T-helper 9 cell (primary cell): ENCODE results near the gene HEPHL1.
"Not testable (repeated sequence)": the region's sequence is repeated elsewhere in the genome, so short reads cannot be mapped to it uniquely, and the experiment has no call there.

ENCODE experiments used
- DNase-seq: peaks from one replicate; pipeline ENCODE4 v3.0.0-alpha.2; 2020
- total RNA-seq, 2 donors: gene quantifications; one replicate each; lab custom pipeline; 2026; lab: John Stamatoyannopoulos, UW

Gene HEPHL1, protein sequence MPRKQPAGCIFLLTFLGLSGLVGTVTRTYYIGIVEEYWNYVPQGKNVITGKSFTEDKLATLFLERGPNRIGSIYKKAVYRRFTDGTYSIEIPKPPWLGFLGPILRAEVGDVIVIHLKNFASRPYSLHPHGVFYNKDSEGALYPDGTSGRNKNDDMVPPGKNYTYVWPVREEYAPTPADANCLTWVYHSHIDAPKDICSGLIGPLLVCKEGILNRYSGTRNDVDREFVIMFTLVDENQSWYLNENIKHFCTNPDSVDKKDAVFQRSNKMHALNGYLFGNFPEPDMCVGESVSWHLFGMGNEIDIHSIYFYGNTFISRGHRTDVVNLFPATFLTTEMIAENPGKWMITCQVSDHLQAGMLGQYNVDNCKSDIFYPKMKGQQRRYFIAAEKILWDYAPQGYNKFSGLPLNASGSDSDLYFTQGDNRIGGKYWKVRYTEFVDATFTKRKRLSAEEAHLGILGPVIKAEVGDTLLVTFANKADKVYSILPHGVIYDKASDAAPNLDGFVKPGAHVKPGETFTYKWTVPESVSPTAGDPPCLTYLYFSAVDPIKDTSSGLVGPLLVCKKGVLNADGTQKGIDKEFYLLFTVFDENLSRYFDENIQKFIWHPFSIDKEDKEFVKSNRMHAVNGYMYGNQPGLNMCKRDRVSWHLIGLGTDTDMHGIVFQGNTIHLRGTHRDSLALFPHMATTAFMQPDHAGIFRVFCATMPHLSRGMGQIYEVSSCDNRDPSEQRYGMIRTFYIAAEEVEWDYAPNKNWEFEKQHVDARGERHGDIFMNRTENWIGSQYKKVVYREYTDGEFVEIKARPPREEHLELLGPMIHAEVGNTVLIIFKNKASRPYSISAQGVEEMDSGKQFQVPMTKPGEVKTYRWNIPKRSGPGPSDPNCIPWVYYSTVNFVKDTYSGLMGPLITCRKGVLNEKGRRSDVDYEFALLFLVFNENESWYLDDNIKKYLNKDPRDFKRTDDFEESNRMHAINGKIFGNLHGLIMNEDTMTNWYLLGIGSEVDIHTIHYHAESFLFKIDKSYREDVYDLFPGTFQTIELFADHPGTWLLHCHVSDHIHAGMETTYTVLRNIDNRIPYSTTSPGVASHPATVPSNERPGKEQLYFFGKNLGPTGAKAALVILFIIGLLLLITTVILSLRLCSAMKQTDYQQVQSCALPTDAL
- total RNA-seq = 0 reads per million in 2 donors

GRCh38 chr11:94020777-94021481 lies at the start of gene HEPHL1:
Gene HEPHL1, plus strand, starts transcription at chr11:94021354. Its CDS starts 15 bp downstream, at chr11:94021369.
- no peak for DNase-seq

DNA sequence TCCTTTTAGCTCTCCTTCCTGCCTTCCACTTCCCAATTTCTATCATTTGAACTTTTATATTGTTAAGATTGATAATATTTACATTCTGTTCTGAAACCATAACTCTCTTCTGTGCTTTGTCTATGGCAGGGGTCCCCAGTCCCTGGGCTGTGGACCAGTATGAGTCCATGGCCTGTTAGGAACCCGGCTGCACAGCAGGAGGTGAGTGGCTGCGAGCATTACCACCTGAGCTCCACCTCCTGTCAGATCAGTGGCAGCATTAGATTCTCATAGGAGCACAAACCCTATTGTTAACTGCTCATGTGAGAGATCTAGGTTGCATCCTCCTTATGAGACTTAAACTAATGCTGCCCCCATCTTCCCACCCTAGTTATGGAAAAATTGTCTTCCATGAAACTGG lies 48.4 kb upstream of the HEPHL1 start:
- no peak for DNase-seq

DNA sequence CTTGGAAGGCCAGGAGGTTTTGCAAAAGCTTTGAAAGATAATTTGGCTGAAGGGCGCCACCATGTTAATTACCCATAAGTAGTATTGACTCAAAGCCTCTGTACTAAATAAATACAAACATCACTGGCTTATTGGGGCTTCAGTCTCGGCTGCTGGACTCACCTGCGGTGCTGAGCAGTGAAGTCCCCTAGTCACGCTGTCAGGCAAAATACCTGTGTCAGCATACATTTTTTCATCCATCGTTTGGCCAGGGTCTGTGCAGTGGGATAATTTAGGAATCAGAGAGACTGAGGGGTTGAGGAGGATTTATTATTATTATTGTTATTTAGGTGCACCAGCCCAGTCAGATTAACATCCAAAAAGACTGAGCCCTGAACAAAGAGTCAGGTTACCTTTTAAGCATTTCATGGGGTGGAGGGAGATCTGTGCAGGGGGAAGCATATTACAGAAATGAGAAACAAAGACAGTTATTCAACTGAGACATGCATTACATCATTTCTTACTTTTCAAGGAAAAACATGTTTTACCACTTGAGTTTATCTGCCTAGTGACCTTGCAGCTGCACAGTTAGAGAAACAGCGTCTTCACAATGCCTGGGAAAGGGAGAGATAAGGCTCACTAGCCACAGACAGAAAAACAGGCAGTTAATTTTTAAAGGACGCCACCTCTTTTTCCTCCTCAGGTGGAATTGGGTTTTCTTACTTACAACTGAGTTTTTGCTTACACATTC lies 47.7 kb upstream of the HEPHL1 start:
- not testable (repeated sequence) for DNase-seq

GRCh38 chr11:93974759-93975158 lies 46.4 kb upstream of the HEPHL1 start:
- no peak for DNase-seq

DNA sequence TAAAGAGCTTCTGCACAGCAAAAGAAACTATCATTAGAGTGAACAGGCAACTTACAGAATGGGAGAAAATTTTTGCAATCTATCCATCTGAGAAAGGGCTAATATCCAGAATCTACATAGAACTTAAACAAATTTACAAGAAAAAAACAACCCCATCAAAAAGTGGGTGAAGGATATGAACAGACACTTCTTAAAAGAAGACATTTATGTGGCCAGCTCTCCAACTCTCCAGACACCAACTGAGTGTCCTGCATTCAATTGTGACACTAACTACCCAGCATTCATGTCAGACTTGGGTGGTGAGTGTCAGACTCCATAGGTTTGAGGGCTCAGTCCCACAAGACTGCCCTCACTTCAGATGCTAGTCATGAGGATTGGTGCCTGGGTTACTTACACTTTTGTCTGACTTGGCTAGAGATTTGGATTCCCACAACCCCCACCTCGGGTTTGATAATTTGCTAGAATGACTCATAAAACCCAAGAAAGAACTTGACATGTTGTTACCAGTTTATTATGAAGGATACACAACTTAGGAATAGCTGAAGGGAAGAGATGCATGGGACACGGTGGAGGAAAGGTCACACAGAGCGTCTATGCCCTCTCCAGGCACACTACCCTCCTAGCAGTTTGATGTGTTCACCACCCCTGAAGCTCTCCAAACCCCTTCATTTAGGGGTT lies 44.4 kb upstream of the HEPHL1 start:
- not testable (repeated sequence) for DNase-seq

DNA sequence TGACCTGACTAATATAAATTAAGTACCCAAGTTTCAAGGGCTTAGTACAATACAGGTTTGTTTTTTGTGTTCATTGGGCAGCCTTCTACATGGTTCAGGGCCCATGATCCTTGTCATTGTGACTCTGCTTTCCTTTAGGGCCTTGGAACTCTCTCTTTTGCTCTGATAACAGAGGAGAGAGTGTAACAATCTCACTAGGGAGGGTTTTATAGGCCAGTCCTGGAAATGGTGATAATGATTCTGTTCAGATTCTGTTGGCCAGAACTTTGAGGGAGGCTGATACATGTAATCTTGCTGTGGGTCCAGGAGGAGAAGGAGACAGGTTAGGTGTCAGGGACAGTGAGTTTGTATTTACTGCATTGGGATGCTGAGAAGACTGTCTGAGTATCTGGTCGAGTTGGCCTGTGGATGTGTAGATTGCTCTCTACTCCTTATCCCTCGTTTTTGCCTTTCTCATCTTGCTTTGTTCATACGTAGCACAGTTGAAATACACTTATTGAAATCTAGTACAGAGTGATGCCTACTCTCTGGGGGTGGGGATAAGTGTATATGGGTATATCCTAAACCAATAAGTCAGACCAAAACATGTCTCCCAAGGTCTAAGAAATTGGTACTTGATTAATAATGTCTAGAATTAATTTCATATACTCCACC lies 37.5 kb upstream of the HEPHL1 start:
- no peak for DNase-seq

DNA sequence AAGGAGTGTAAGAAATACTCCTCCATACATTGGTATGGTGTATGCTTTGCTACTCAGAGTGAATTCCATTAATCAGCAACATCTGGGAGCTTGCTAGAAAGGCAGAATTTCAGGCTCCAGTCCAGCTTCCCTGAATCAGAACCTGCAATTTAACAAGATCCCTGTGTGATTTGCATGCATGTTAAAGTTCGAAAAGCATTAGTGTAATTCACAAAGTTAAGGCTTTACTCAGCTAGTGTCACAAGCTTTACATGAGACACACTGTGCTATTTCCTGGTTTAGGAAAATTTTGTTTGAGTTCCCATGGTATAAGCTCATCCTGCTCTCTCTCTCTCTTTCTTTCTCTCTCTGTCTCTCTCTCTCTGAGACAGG lies 37.0 kb upstream of the HEPHL1 start:
- no peak for DNase-seq

DNA sequence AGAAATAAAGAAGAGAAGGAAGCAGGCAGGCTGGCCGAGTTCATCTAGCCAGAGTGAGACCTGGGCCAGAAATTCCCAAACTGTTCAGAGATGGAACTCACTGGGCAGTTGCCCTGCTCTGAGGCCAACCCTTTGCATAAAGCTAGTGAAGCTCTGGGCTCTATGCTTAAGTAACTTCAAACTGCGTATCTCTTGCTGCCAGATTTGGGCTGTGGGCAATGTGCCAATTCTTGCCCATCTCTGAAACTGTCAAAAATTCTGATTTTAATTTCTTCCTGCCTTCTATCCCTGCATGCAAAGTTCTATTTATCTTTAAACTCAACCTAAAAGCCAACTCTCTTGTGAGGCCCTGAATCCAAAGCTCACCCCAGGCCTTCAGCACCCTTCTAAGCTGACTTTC lies 36.2 kb upstream of the HEPHL1 start:
- DNase-seq = no peak

DNA sequence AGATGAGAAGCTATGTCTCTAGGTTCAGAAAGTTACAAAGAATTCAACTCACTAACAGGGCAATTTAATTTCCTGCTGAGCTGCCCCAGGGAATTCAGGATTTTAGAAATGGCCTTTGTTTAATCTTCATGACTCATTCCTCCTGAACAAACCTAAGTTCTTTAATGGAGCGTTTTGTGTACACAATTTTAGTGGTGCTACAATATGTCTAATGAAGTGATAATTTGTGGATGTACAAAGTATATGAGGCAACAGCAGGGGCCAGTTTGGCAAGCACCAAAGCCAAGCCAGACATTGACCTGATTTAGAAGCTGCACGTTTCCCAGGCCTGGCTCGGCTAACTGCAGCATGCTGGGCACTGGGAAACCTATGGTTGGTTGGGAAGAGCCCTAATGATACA lies 34.4 kb upstream of the HEPHL1 start:
- DNase-seq = no peak

DNA sequence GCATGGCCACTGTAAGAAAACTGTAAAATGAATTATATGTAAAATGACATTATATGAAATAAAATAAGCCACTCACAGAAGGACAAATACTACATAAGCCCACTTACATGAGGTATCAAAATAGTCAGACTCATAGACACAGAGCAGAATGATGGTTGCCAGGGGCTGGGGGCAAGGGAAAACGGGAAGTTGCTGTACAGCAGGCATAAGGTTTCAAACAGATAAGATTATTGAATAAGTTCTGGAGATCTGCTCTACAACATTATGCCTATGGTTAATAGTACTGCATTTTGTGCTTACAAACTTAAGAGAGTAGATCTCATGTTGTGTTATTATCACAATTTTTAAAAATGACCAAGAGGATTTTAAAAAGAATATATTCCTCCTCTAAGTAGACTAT lies 32.7 kb upstream of the HEPHL1 start:
- no peak for DNase-seq

GRCh38 chr11:93988912-93989311 lies 32.2 kb upstream of the HEPHL1 start:
- no peak for DNase-seq

DNA sequence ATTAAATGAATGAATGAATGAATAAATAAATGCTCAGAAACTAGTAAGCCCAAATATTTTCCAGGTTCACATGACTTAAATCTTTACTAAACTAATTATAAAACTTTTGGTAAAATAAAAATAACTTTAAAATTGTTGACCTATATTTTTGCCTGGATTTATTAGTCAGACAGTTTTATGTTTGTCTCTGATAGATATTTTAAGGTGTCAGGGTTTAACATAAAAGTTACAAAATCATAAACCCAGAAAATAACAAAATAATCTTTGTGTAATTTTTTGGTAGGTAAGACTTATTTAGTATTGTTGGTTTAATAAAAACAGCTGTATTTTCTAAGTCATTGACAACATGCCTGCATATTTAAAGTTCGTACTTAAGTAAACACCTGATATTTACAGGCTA lies 27.4 kb upstream of the HEPHL1 start:
- DNase-seq = no peak

GRCh38 chr11:93997741-93998140 lies 23.4 kb upstream of the HEPHL1 start:
- DNase-seq = no peak

GRCh38 chr11:94000659-94001058 lies 20.5 kb upstream of the HEPHL1 start:
- no peak for DNase-seq

- no peak for DNase-seq
Measured at GRCh38 chr11:94002226-94002625, 18.9 kb upstream of the HEPHL1 start.

DNA sequence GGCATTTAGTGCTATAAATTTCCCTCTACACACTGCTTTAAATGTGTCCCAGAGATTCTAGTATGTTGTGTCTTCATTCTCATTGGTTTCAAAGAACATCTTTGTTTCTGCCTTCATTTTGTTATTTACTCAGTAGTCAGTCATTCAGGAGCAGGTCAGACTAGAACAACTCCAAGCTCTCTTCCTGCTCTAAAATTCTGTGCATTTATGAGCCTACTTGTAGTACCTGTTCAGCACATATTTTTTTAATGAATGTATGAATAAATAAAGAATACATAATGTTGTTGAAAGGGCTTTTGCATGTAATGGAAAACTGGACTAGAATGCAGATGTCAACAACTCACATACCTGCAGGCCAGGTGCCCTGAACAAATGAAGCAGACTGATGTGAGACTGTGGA lies 13.7 kb upstream of the HEPHL1 start:
- no peak for DNase-seq

GRCh38 chr11:94007906-94008305 lies 13.2 kb upstream of the HEPHL1 start:
- DNase-seq = no peak

GRCh38 chr11:94010136-94010535 lies 11.0 kb upstream of the HEPHL1 start:
- DNase-seq = no peak

GRCh38 chr11:94011478-94011877 lies 9.7 kb upstream of the HEPHL1 start:
- DNase-seq = no peak

DNA sequence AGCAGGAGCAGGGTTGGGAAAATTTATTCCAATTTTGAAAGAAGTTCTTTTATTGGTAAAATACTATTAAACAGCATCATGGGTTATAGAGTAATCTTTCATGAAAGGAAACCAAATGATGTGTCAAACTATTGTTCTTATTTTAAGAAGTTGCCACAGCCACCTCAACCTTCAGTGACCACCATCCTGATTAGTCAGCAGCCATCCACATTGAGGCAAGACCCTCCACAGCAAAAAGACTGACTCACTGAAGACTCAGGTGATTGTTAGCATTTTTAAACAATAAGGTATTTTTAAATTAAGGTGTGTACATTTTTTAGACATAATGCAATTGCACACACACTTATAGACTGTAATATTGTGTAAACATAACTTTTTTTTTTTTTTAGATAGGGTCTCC lies 3.7 kb upstream of the HEPHL1 start:
- no peak for DNase-seq

DNA sequence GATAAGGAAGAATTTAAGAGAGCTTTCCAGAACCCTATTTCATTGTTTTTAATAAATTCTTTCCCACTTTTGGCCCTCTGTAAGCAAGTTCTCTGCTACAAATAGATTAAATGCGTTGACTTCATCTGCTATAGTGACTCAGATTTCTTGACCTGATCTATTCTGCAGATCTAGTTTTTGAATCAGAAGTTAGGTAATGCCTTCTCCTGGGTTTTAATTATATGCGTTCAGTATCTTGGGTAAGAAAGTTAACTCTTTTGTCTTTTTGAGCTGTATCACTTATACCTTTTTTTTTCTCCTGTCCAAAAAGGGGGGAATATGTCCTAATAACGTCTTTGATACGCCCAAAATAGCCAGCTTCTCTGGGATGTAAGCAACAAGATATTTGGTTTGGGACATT lies 2.4 kb upstream of the HEPHL1 start:
- no peak for DNase-seq
